Cardiac muscle cell (in vitro differentiated cells and primary cell): ENCODE measurements around the gene ITGA1. TPM values are rescaled to one million over a fixed set of nuclear protein-coding genes. Genes with fewer than 3 reads are reported as not detected.

Experiments used
- DNase-seq, 2 donors: peaks; one replicate each; pipeline versions ENCODE4 v3.0.0 to v3.0.0-alpha.2; 2010 to 2017; ENCODE audit warnings: low read depth in 1 of 2, low spot score in 1 of 2
- H3K27ac ChIP-seq: fragments of 200-600 bp; sonication (generic); 2 replicates; pipeline ENCODE4 v1.5.1; 2016
- H3K27me3 ChIP-seq: fragments of 200-600 bp; sonication (generic); 2 replicates; pipeline ENCODE4 v1.6.0; 2016; ENCODE audit warnings: control low read depth
- H3K36me3 ChIP-seq: fragments of 200-600 bp; sonication (generic); 2 replicates; pipeline ENCODE4 v1.5.1; 2016; ENCODE audit warnings: control low read depth
- H3K4me1 ChIP-seq: fragments of 200-600 bp; sonication (generic); 2 replicates; pipeline ENCODE4 v1.8.1; 2017; ENCODE audit warnings: low read depth, mild to moderate bottlenecking, mixed run types
- H3K4me3 ChIP-seq: fragments of 200-600 bp; sonication (generic); 2 replicates; pipeline ENCODE4 v1.5.1; 2016; ENCODE audit warnings: mild to moderate bottlenecking
- H3K9me3 ChIP-seq: fragments of 200-600 bp; sonication (generic); 2 replicates; pipeline ENCODE4 v1.5.1; 2017; ENCODE audit warnings: low read depth, mild to moderate bottlenecking, control low read depth
- polyA plus RNA-seq: library from polyadenylated mRNA; unstranded; fragments of >200 nt; fragmentation: Nextera tagmentation; extraction: Ambion mirVana; gene quantifications from 2 replicates; pipeline ENCODE4 v1.2.1, GENCODE V29; 2016
- total RNA-seq: library from RNA; depleted of rRNA; stranded (reverse); fragments of >200 nt; gene quantifications from 2 replicates; pipeline ENCODE4 v1.2.3, GENCODE V29; 2016
- TF ChIP-seq, protein P1 (sequence below): IDR thresholded peaks from 2 replicates; pipeline ENCODE4 v1.5.1; 2012; ENCODE audit warnings: low read depth, mild to moderate bottlenecking, low read length

Gene ITGA1
- total and polyA plus RNA-seq, 2 experiments from 2014 or later, result 2.9 to 7.3 TPM

GRCh38 chr5:52805615-52806014, 17.9 kb downstream of the ITGA1 start:
- no peak overlapping the region for H3K27ac ChIP-seq

DNA sequence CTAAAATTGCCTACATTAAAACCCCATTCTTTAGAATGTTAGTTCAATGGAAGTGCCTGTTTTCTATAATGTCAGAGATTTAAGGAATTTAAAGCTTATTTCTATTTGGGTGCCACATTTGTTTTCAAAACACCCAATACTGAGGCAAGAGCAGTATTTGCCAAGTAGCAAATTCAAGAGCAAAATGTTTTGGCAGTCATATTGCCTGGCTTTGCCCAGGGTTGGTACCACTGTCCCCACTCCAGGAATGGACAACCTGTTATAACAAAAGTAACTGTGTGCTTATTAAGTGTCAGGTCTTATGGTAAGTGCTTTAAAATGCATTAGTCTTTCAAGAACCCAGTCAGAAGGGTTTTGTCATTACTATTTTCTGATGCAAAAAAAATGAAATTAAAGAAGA, 19.3 kb downstream of the ITGA1 start:
- TF ChIP-seq, protein P1, sequence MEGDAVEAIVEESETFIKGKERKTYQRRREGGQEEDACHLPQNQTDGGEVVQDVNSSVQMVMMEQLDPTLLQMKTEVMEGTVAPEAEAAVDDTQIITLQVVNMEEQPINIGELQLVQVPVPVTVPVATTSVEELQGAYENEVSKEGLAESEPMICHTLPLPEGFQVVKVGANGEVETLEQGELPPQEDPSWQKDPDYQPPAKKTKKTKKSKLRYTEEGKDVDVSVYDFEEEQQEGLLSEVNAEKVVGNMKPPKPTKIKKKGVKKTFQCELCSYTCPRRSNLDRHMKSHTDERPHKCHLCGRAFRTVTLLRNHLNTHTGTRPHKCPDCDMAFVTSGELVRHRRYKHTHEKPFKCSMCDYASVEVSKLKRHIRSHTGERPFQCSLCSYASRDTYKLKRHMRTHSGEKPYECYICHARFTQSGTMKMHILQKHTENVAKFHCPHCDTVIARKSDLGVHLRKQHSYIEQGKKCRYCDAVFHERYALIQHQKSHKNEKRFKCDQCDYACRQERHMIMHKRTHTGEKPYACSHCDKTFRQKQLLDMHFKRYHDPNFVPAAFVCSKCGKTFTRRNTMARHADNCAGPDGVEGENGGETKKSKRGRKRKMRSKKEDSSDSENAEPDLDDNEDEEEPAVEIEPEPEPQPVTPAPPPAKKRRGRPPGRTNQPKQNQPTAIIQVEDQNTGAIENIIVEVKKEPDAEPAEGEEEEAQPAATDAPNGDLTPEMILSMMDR, result no peak
- no peak for DNase-seq
- Histone ChIP-seq H3K27me3 (no peaks in the 10 kb centered on the region), H3K36me3 (no peaks in the 10 kb centered on the region), H3K9me3 (no peaks in the 10 kb centered on the region), H3K4me3 (no peak overlapping the region), H3K4me1 (peaks cover 10% of the 10 kb centered on the region), H3K27ac (no peak overlapping the region)

More at GRCh38 chr5:52805615-52806014, 17.9 kb downstream of the ITGA1 start:
- Histone ChIP-seq H3K9me3 (no peaks in the 10 kb centered on the region), H3K27me3 (no peaks in the 10 kb centered on the region), H3K4me3 (no peak overlapping the region), H3K4me1 (peaks cover 24% of the 10 kb centered on the region), H3K36me3 (no peaks in the 10 kb centered on the region)
- DNase-seq, result no peak
- TF ChIP-seq, protein P1, result no peak

DNA sequence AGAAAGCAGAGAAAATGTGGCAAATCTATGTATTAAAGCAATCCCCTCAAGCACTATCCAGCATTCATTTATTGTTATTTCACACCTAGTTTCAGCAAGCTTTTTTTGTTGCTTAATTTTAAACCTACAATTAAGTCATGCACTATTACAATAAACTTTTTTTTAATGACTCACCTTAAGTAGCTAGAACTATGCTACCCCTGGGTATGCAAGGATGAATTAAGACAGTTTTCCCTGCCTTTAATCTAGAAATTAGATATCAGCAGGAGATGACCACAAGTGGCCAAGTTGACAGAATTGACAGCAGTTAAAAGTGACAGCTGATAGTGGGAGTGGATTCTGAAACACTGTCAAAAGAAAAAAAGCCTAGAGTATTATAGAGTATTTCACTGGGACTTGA, 20.0 kb downstream of the ITGA1 start:
- TF ChIP-seq, protein P1, result no peak
- no peak for DNase-seq
- no peaks in the 10 kb centered on the region for H3K27me3 ChIP-seq
- no peak overlapping the region for H3K27ac ChIP-seq
- no peaks in the 10 kb centered on the region for H3K36me3 ChIP-seq
- H3K9me3 ChIP-seq, result no peaks in the 10 kb centered on the region
- H3K4me1 ChIP-seq, result peaks cover 3% of the 10 kb centered on the region
- no peak overlapping the region for H3K4me3 ChIP-seq

DNA sequence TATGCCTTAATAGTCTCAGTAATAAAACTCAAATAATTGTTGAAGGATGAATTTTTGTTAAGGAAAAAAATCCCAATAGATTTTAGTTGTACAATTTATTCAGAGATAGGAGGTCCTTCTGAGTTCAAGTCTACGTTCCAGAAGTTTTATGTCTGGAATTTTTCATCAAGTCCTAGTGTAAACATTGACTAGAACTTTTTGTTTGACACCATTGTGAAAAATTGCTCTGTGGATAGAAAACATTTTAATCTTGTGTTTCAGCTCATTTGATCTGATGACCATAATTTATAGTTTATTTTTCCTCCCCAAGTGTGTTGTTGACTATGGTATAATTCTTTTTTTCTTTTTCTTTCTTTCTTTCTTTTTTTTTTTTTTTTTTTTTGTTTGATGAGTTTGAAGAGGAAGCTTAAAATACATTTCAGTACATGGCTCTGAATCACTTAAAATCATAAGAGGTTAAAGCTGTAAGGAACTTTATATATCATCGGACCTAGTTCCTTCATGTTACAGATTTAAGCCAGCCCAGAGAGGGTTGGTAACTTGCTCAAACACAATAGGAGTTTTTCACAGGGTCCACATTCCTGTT, 20.7 kb downstream of the ITGA1 start:
- H3K4me3 ChIP-seq, result no peak overlapping the region
- H3K27ac ChIP-seq, result no peak overlapping the region
- TF ChIP-seq, protein P1, result no peak
- no peaks in the 10 kb centered on the region for H3K9me3 ChIP-seq
- H3K27me3 ChIP-seq, result no peaks in the 10 kb centered on the region
- no peaks in the 10 kb centered on the region for H3K4me1 ChIP-seq
- no peaks in the 10 kb centered on the region for H3K36me3 ChIP-seq
- DNase-seq, result no peak

DNA sequence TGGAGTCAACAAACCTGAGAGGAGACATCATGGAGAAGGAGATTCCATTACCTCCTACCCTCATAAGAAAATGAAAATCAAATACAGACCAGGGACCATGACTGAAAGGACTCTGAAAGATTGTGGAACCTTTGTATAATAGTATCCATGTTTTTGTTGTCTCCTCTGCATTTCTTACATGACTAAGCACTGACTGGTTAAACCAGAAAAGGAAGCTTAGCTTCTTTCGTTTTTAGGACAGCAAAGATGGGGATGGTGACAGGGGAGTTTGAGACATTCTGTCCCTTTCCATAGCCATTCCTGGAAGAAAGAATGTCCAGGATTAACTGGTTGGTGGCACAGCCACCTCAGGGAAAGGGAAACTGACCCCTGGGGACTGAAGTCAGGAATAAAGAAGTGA, 22.2 kb downstream of the ITGA1 start:
- TF ChIP-seq, protein P1, result no peak
- Histone ChIP-seq H3K27me3 (no peaks in the 10 kb centered on the region), H3K4me1 (no peaks in the 10 kb centered on the region), H3K27ac (no peak overlapping the region), H3K4me3 (no peak overlapping the region), H3K36me3 (no peaks in the 10 kb centered on the region), H3K9me3 (no peaks in the 10 kb centered on the region)
- no peak for DNase-seq
